B cell (primary cell): ENCODE results near the gene MAPK9. TPM values are rescaled to one million over a fixed set of nuclear protein-coding genes. Genes with fewer than 3 reads are reported as not detected.

ENCODE experiments used
- ATAC-seq: fragments of 200-7000 bp; cut with Tn5 transposase; one replicate; pipeline ENCODE4 v1.10.0; 2021; ENCODE audit warnings: low read depth, mild to moderate bottlenecking, moderate number of reproducible peaks, moderate library complexity
- CTCF ChIA-PET: fragments of 350-600 bp; sonication (Branson Sonifier 250); formaldehyde crosslinking; loops from one replicate; lab custom pipeline; 2021; ENCODE audit warnings: antibody characterized with exemption, inconsistent platforms; lab: Charles Lee
- POLR2A ChIA-PET: fragments of 350-600 bp; sonication (Branson Sonifier 250); formaldehyde crosslinking; loops from one replicate; lab custom pipeline; 2021; ENCODE audit warnings: antibody characterized with exemption; lab: Charles Lee
- DNase-seq: peaks from one replicate; pipeline ENCODE4 v3.0.0; 2013
- H2AFZ ChIP-seq: 2 replicates; pipeline ENCODE4 v1.6.1; 2012; ENCODE audit warnings: mild to moderate bottlenecking, low read depth, low read length; ENCODE audit not compliant: insufficient read depth, poor library complexity, severe bottlenecking
- H3K27ac ChIP-seq, 2 donors: 1 replicate in 1 of 2; 2 replicates in 1 of 2; pipeline ENCODE4 v1.5.1; 2012 to 2013; ENCODE audit warnings: low read length in 2 of 2, mild to moderate bottlenecking in 2 of 2, moderate library complexity in 1 of 2
- H3K27me3 ChIP-seq, 4 experiments: fragments of 200-600 bp in 1 of 4; sonication (generic) in 1 of 4; replicated peaks in 1 of 4; 1 replicate in 2 of 4; 2 replicates in 2 of 4; pipeline versions ENCODE4 v1.6.1 to v1.7.0; 2013 to 2016; ENCODE audit warnings: low read length in 3 of 4, mild to moderate bottlenecking in 2 of 4, mixed read lengths in 1 of 4, moderate library complexity in 1 of 4; ENCODE audit not compliant: insufficient read depth in 4 of 4, control insufficient read depth in 3 of 4; ENCODE audit errors: control extremely low read depth in 1 of 4
- H3K36me3 ChIP-seq, 2 experiments: replicated peaks in 1 of 2; 1 replicate in 1 of 2; 2 replicates in 1 of 2; pipeline versions ENCODE4 v1.6.1 to v1.7.1; 2013; ENCODE audit warnings: low read length in 1 of 2; ENCODE audit not compliant: insufficient read depth in 2 of 2, control insufficient read depth in 1 of 2; ENCODE audit errors: control extremely low read depth in 1 of 2, extremely low read depth in 1 of 2
- H3K4me1 ChIP-seq, 2 donors: fragments of 200-600 bp in 1 of 2; sonication (generic) in 1 of 2; 1 replicate in 1 of 2; 2 replicates in 1 of 2; pipeline versions ENCODE4 v1.5.1 to v1.6.1; 2013 to 2017; ENCODE audit warnings: low read length in 2 of 2; ENCODE audit not compliant: control insufficient read depth in 2 of 2, insufficient read depth in 2 of 2
- H3K4me2 ChIP-seq: replicated peaks from 2 replicates; pipeline ENCODE3; 2012; ENCODE audit warnings: mild to moderate bottlenecking, low read depth, low read length; ENCODE audit not compliant: poor library complexity, severe bottlenecking
- H3K4me3 ChIP-seq, 5 experiments: fragments of 200-600 bp in 1 of 5; sonication (generic) in 1 of 5; 1 replicate in 3 of 5; 2 replicates in 2 of 5; pipeline versions ENCODE4 v1.5.1 to v1.7.0; 2011 to 2016; ENCODE audit warnings: low read length in 4 of 5, mild to moderate bottlenecking in 4 of 5, low read depth in 2 of 5, control low read depth in 1 of 5, moderate library complexity in 1 of 5; ENCODE audit not compliant: insufficient read depth in 1 of 5; ENCODE audit errors: control extremely low read depth in 1 of 5, extremely low read depth in 1 of 5
- H3K79me2 ChIP-seq: fragments of 200-600 bp; sonication (generic); one replicate; pipeline ENCODE4 v1.6.0; 2016; ENCODE audit warnings: low read length; ENCODE audit not compliant: control insufficient read depth, insufficient read depth
- H3K9ac ChIP-seq: fragments of 200-600 bp; sonication (generic); 2 replicates; pipeline ENCODE4 v1.6.1; 2017; ENCODE audit warnings: mild to moderate bottlenecking, low read length, moderate library complexity
- H3K9me3 ChIP-seq, 3 donors: one replicate each; pipeline versions ENCODE4 v1.6.1 to v1.7.1; 2013; ENCODE audit warnings: low read length in 2 of 3; ENCODE audit not compliant: control insufficient read depth in 2 of 3, insufficient read depth in 1 of 3; ENCODE audit errors: control extremely low read depth in 1 of 3
- H4K20me1 ChIP-seq: 2 replicates; pipeline ENCODE4 v1.6.0; 2012; ENCODE audit warnings: mild to moderate bottlenecking, low read length; ENCODE audit not compliant: insufficient read depth, control insufficient read depth, poor library complexity, severe bottlenecking
- H3K27ac Mint-ChIP-seq: one replicate; pipeline ENCODE4 v1.8.0; 2021; ENCODE audit warnings: mixed read lengths
- H3K27me3 Mint-ChIP-seq: one replicate; pipeline ENCODE4 v1.8.0; 2021; ENCODE audit warnings: mixed read lengths
- H3K4me1 Mint-ChIP-seq: one replicate; pipeline ENCODE4 v1.8.0; 2021; ENCODE audit warnings: mixed read lengths
- H3K4me3 Mint-ChIP-seq: one replicate; pipeline ENCODE4 v1.8.0; 2021; ENCODE audit warnings: mixed read lengths
- H3K9me3 Mint-ChIP-seq: one replicate; pipeline ENCODE4 v1.8.0; 2022; ENCODE audit warnings: mixed read lengths; ENCODE audit not compliant: insufficient read depth
- CTCF ChIP-seq: fragments of 200-600 bp; IDR thresholded peaks from one replicate; pipeline ENCODE4 v1.8.0; 2022; ENCODE audit warnings: antibody characterized with exemption, mild to moderate bottlenecking
- EZH2 ChIP-seq: IDR thresholded peaks from 2 replicates; pipeline ENCODE4 v1.6.1; 2012; ENCODE audit warnings: borderline replicate concordance, low read depth, mild to moderate bottlenecking, moderate library complexity, low read length; ENCODE audit not compliant: insufficient read depth, poor library complexity, severe bottlenecking
- WGBS: methylation state at CpG from one replicate; pipeline ENCODE4 v1.1.5; 2013; ENCODE audit warnings: missing lambda C conversion rate; ENCODE audit not compliant: insufficient coverage; 5-methylcytosine and 5-hydroxymethylcytosine counted together
- intact Hi-C: fragments of 100-400 bp; cut with micrococcal nuclease; formaldehyde crosslinking; loops from one replicate; pipeline ENCODE4 v1.10.0; 2022
- polyA plus RNA-seq: library from polyadenylated mRNA; depleted of rRNA; stranded (reverse); fragments of >200 nt; gene quantifications from 2 replicates; pipeline ENCODE4 v1.2.3, GENCODE V29; 2012
- total RNA-seq, 2 donors: library from RNA; stranded (reverse); fragments of 120-200 nt in 1 of 2; gene quantifications; 1 replicate in 1 of 2; 2 replicates in 1 of 2; pipeline versions ENCODE4 v1.2.3 to v1.2.4, GENCODE V29; 2013 to 2022

The MAPK9 gene
- total and polyA plus RNA-seq, 2 donors (not counting 1 experiment from before 2014, with no cell fraction given), result 19.7 to 40.4 TPM

- DNase-seq, result no peak
- Histone ChIP-seq H3K4me3 (no peak overlapping the region), H3K79me2 (no peaks in the 10 kb centered on the region), H2AFZ (no peak overlapping the region), H3K27ac (no peak overlapping the region), H3K4me1 (peaks cover 0 to 4% of the 10 kb centered on the region in 2 donors), H4K20me1 (no peaks in the 10 kb centered on the region), H3K4me2 (no peak overlapping the region), H3K9me3 (no peaks in the 10 kb centered on the region), H3K9ac (no peak overlapping the region), H3K36me3 (no peaks in the 10 kb centered on the region), H3K27me3 (no peaks in the 10 kb centered on the region)
- intact Hi-C loops, result no loop called here
- WGBS, result 93% methylated on average over 5 of the region's 11 CpGs
- ChIA-PET CTCF (interaction anchor here (1.1 to 3.5 kb wide), 3 partner anchors 9 to 30 kb away, joined by 4 to 21 read pairs (median 10); no protein-coding TSS in a partner anchor), POLR2A (no interaction called here)
- Mint-ChIP-seq H3K27ac (no peak overlapping the region), H3K27me3 (peaks cover 5% of the 10 kb centered on the region), H3K4me3 (no peak overlapping the region), H3K9me3 (no peaks in the 10 kb centered on the region), H3K4me1 (no peaks in the 10 kb centered on the region)
- no peak for ATAC-seq
- no peak for TF ChIP-seq EZH2
- TF ChIP-seq CTCF, result no peak
Observed at GRCh38 chr5:180323941-180324600, 32.2 kb upstream of the MAPK9 start.

GRCh38 chr5:180323160-180323559 is 31.3 kb upstream of the MAPK9 start:
- ATAC-seq (no peak), DNase-seq (no peak)
- CTCF ChIA-PET, result interaction anchor here (0.5 kb wide), 1 partner anchor 163 kb away, joined by 3 read pairs; no protein-coding TSS in a partner anchor
- 95% methylated on average over 12 of the region's 14 CpGs for whole genome bisulfite sequencing
- no peak overlapping the region for H3K27ac Mint-ChIP-seq
- no peaks in the 10 kb centered on the region for H4K20me1 ChIP-seq
- POLR2A ChIA-PET, result no interaction called here
- no peaks in the 10 kb centered on the region for H3K9me3 Mint-ChIP-seq
- H3K4me3 Mint-ChIP-seq, result no peak overlapping the region
- no peaks in the 10 kb centered on the region for H3K4me1 Mint-ChIP-seq
- no peaks in the 10 kb centered on the region for H3K36me3 ChIP-seq
- H3K79me2 ChIP-seq, result no peaks in the 10 kb centered on the region
- intact Hi-C loops, result no loop called here
- H3K27me3 Mint-ChIP-seq, result peaks cover 8% of the 10 kb centered on the region
- H3K27ac ChIP-seq, result no peak overlapping the region
- H3K4me2 ChIP-seq, result no peak overlapping the region
- no peaks in the 10 kb centered on the region for H3K4me1 ChIP-seq
- H3K9ac ChIP-seq, result no peak overlapping the region
- TF ChIP-seq CTCF (no peak), EZH2 (no peak)
- peaks cover 0 to 2% (median 0%) of the 10 kb centered on the region in 4 experiments for H3K27me3 ChIP-seq
- no peaks in the 10 kb centered on the region for H3K9me3 ChIP-seq
- H3K4me3 ChIP-seq, result no peak overlapping the region
- H2AFZ ChIP-seq, result no peak overlapping the region
